HG03280 (cell line): ENCODE data around the gene ABTB1.

ENCODE experiments used
- ATAC-seq: cut with Tn5 transposase; IDR thresholded peaks from one replicate; pipeline ENCODE4 v1.9.1; 2021; ENCODE audit warnings: mild to moderate bottlenecking, moderate library complexity; ENCODE audit not compliant: unreplicated experiment

ABTB1 gene

GRCh38 chr3:127685708-127686511, 13.2 kb downstream of the ABTB1 start:
- ATAC-seq: no peak

- ATAC-seq: no peak
These were observed 13.8 kb downstream of the ABTB1 start for GRCh38 chr3:127686512-127686894.

- no peak for ATAC-seq
These were observed 14.5 kb downstream of the ABTB1 start for GRCh38 chr3:127687228-127687737.

- ATAC-seq: no peak
These were observed 15.3 kb downstream of the ABTB1 start for GRCh38 chr3:127688022-127688415.

GRCh38 chr3:127688416-127689265, 15.9 kb downstream of the ABTB1 start:
- ATAC-seq: no peak

GRCh38 chr3:127689266-127689860, 16.6 kb downstream of the ABTB1 start:
- ATAC-seq: no peak

GRCh38 chr3:127690106-127690505, 17.4 kb downstream of the ABTB1 start:
- ATAC-seq: no peak

- no peak for ATAC-seq
These were observed 18.2 kb downstream of the ABTB1 start for GRCh38 chr3:127690823-127691452.

- ATAC-seq: no peak
These were observed 18.7 kb downstream of the ABTB1 start for GRCh38 chr3:127691489-127691888.

GRCh38 chr3:127691974-127692373, 19.2 kb downstream of the ABTB1 start:
- ATAC-seq: no peak

GRCh38 chr3:127692501-127693335, 20.0 kb downstream of the ABTB1 start:
- ATAC-seq: no peak

- no peak for ATAC-seq
These were observed 20.6 kb downstream of the ABTB1 start for GRCh38 chr3:127693336-127693843.

GRCh38 chr3:127694467-127695215, 21.9 kb downstream of the ABTB1 start:
- ATAC-seq: no peak

- ATAC-seq: peak; percentile 77
These were observed 24.9 kb downstream of the ABTB1 start for GRCh38 chr3:127697551-127698240.

- no peak for ATAC-seq
These were observed 25.5 kb downstream of the ABTB1 start for GRCh38 chr3:127698286-127698685.

- no peak for ATAC-seq
These were observed 26.1 kb downstream of the ABTB1 start for GRCh38 chr3:127698691-127699415.

GRCh38 chr3:127699416-127700300, 26.9 kb downstream of the ABTB1 start:
- ATAC-seq: no peak
